ENCODE measurements around the gene VGLL4. TPM values are rescaled to one million over a fixed set of nuclear protein-coding genes. Genes with fewer than 3 reads are reported as not detected.

Gene VGLL4
- total RNA-seq, 1 experiment from 2014 or later: 26.9 TPM

GRCh38 chr3:11559816-11560633 lies 83.7 kb downstream of the VGLL4 start:
- Histone ChIP-seq H3K27me3 (ENCODE audit: insufficient read depth, low read length) (no peaks in the 10 kb centered on the region), H3K79me2 (ENCODE audit: insufficient read depth, low read length) (0 out of 2 replicates have a peak, but pooled peaks cover 3% of the 10 kb centered on the region)
- CTCF ChIA-PET: no interaction called here

GRCh38 chr3:11558918-11559815 lies 84.5 kb downstream of the VGLL4 start:
- Histone ChIP-seq H3K36me3 (ENCODE audit: control insufficient read depth in 1 of 2, insufficient read depth in 2 of 2, low read length in 2 of 2) (no peaks in the 10 kb centered on the region; a peak in 1 of 4 replicates), H3K4me3 (replicated peaks in 1 of 2; ENCODE audit: low read depth in 1 of 2, low read length in 2 of 2) (no peak overlapping the region), H3K9me2 (ENCODE audit: insufficient read depth) (no peaks in the 10 kb centered on the region), H4K20me1 (ENCODE audit: insufficient read depth) (peaks cover 7% of the 10 kb centered on the region; the same call in 1 of the 2 replicates), H3K9ac (ENCODE audit: low read length) (no peak overlapping the region), H3K79me2 (ENCODE audit: insufficient read depth, low read length) (0 out of 2 replicates have a peak, but pooled peaks cover 3% of the 10 kb centered on the region), H3K27me3 (ENCODE audit: insufficient read depth, low read length) (no peaks in the 10 kb centered on the region), H2AFZ (ENCODE audit: low read depth, low read length, poor library complexity, severe bottlenecking) (no peak overlapping the region), H3K9me3 (ENCODE audit: control insufficient read depth in 1 of 2, insufficient read depth in 1 of 2, low read depth in 1 of 2, low read length in 2 of 2) (no peaks in the 10 kb centered on the region), H3K4me1 (ENCODE audit: control insufficient read depth in 1 of 2, insufficient read depth in 2 of 2, low read length in 2 of 2) (no peaks in the 10 kb centered on the region; a peak in 1 of 4 replicates), H3K4me2 (ENCODE audit: low read length) (no peak overlapping the region), H3K27ac (ENCODE audit: low read depth, low read length) (no peak overlapping the region)
- no TSS peak for BruUV-seq (replicated peaks)
- no peak for DNase-seq (ENCODE audit: low read depth, low spot score)
- intact Hi-C loops (cut with micrococcal nuclease): no loop called here
- ChIA-PET POLR2A (no interaction called here), CTCF (no interaction called here), RAD21 (ENCODE audit: low non-redundant PET in 1 of 2, low total read pairs in 2 of 2, uncharacterized antibody in 2 of 2, unreplicated experiment in 2 of 2) (no interaction called here)
- ATAC-seq: 0 out of 2 replicates have a peak, but pooled peaks have one; percentile 8
- no peak for TF ChIP-seq SRF (IDR thresholded peaks at IDR 0.05; ENCODE audit: low read depth)
- TF ChIP-seq EGR1 (IDR thresholded peaks at IDR 0.05; ENCODE audit: low read depth): no peak
- TF ChIP-seq JUND (IDR thresholded peaks at IDR 0.05): no peak
- TF ChIP-seq, protein P1, sequence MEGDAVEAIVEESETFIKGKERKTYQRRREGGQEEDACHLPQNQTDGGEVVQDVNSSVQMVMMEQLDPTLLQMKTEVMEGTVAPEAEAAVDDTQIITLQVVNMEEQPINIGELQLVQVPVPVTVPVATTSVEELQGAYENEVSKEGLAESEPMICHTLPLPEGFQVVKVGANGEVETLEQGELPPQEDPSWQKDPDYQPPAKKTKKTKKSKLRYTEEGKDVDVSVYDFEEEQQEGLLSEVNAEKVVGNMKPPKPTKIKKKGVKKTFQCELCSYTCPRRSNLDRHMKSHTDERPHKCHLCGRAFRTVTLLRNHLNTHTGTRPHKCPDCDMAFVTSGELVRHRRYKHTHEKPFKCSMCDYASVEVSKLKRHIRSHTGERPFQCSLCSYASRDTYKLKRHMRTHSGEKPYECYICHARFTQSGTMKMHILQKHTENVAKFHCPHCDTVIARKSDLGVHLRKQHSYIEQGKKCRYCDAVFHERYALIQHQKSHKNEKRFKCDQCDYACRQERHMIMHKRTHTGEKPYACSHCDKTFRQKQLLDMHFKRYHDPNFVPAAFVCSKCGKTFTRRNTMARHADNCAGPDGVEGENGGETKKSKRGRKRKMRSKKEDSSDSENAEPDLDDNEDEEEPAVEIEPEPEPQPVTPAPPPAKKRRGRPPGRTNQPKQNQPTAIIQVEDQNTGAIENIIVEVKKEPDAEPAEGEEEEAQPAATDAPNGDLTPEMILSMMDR (IDR thresholded peaks at IDR 0.05 in 2 of 3, conservative IDR thresholded peaks at IDR 0.05 in 1 of 3; ENCODE audit: borderline replicate concordance in 1 of 3, insufficient read depth in 1 of 3, low read depth in 2 of 3, low read length in 2 of 3): no peak
- no peak for TF ChIP-seq ZNF274 (IDR thresholded peaks at IDR 0.05; ENCODE audit: low read depth, low read length)
- TF ChIP-seq, protein P2, sequence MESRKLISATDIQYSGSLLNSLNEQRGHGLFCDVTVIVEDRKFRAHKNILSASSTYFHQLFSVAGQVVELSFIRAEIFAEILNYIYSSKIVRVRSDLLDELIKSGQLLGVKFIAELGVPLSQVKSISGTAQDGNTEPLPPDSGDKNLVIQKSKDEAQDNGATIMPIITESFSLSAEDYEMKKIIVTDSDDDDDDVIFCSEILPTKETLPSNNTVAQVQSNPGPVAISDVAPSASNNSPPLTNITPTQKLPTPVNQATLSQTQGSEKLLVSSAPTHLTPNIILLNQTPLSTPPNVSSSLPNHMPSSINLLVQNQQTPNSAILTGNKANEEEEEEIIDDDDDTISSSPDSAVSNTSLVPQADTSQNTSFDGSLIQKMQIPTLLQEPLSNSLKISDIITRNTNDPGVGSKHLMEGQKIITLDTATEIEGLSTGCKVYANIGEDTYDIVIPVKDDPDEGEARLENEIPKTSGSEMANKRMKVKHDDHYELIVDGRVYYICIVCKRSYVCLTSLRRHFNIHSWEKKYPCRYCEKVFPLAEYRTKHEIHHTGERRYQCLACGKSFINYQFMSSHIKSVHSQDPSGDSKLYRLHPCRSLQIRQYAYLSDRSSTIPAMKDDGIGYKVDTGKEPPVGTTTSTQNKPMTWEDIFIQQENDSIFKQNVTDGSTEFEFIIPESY (IDR thresholded peaks at IDR 0.05; ENCODE audit: extremely low read depth, insufficient replicate concordance, low read length): no peak
- TF ChIP-seq ZFX (IDR thresholded peaks at IDR 0.05): no peak
- TF ChIP-seq SP1 (IDR thresholded peaks at IDR 0.05; ENCODE audit: low read depth): no peak
- TF ChIP-seq EZH2phosphoT487 (IDR thresholded peaks at IDR 0.05; ENCODE audit: borderline replicate concordance): no peak

More at GRCh38 chr3:11559816-11560633, 83.7 kb downstream of the VGLL4 start:
- DNase-seq (ENCODE audit: low read depth, low spot score): no peak
- ATAC-seq: no peak
- no peak overlapping the region for H3K9ac ChIP-seq (ENCODE audit: low read length)
- no TSS peak for BruUV-seq (replicated peaks)
- no peak overlapping the region for H3K4me3 ChIP-seq (replicated peaks in 1 of 2; ENCODE audit: low read depth in 1 of 2, low read length in 2 of 2)
- H3K9me2 ChIP-seq (ENCODE audit: insufficient read depth): no peaks in the 10 kb centered on the region
- no peak overlapping the region for H3K4me2 ChIP-seq (ENCODE audit: low read length)
- intact Hi-C loops (cut with micrococcal nuclease): no loop called here
- TF ChIP-seq ELF1 (IDR thresholded peaks at IDR 0.05; ENCODE audit: borderline replicate concordance, low read depth): no peak
- TF ChIP-seq TCF7L2 (IDR thresholded peaks at IDR 0.05; ENCODE audit: borderline replicate concordance, extremely low read depth, insufficient read depth, insufficient read length): no peak
- TF ChIP-seq SRF (IDR thresholded peaks at IDR 0.05; ENCODE audit: low read depth): no peak
- peaks cover 7% of the 10 kb centered on the region; the same call in 1 of the 2 replicates for H4K20me1 ChIP-seq (ENCODE audit: insufficient read depth)
- H3K4me1 ChIP-seq (ENCODE audit: control insufficient read depth in 1 of 2, insufficient read depth in 2 of 2, low read length in 2 of 2): no peaks in the 10 kb centered on the region; a peak in 1 of 4 replicates
- ChIA-PET RAD21 (ENCODE audit: low non-redundant PET in 1 of 2, low total read pairs in 2 of 2, uncharacterized antibody in 2 of 2, unreplicated experiment in 2 of 2) (no interaction called here), POLR2A (no interaction called here)
- H2AFZ ChIP-seq (ENCODE audit: low read depth, low read length, poor library complexity, severe bottlenecking): no peak overlapping the region
- H3K36me3 ChIP-seq (ENCODE audit: control insufficient read depth in 1 of 2, insufficient read depth in 2 of 2, low read length in 2 of 2): no peaks in the 10 kb centered on the region; a peak in 1 of 4 replicates
- no peaks in the 10 kb centered on the region for H3K9me3 ChIP-seq (ENCODE audit: control insufficient read depth in 1 of 2, insufficient read depth in 1 of 2, low read depth in 1 of 2, low read length in 2 of 2)
- H3K27ac ChIP-seq (ENCODE audit: low read depth, low read length): no peak overlapping the region
